Osteocyte (in vitro differentiated cells): Measurements from ENCODE around the gene LAG3. TPM values are rescaled to one million over a fixed set of nuclear protein-coding genes. Genes with fewer than 3 reads are reported as not detected.
A peak's percentile ranks its signal among the peaks of the same experiment; 100 is the strongest.
"Not testable (repeated sequence)": the region's sequence is repeated elsewhere in the genome, so short reads cannot be mapped to it uniquely, and the experiment has no call there.

Experiments used
- DNase-seq: peaks from one replicate; pipeline ENCODE4 v3.0.0; 2021; ENCODE audit warnings: mixed read lengths; ENCODE audit not compliant: unreplicated experiment; ENCODE audit errors: extremely low spot score
- H3K27ac Mint-ChIP-seq: one replicate; pipeline ENCODE4 v1.8.0; 2021; ENCODE audit warnings: mild to moderate bottlenecking, mixed read lengths; ENCODE audit not compliant: unreplicated experiment
- H3K27me3 Mint-ChIP-seq: one replicate; pipeline ENCODE4 v1.8.0; 2021; ENCODE audit warnings: mixed read lengths; ENCODE audit not compliant: unreplicated experiment
- H3K36me3 Mint-ChIP-seq: one replicate; pipeline ENCODE4 v1.8.0; 2021; ENCODE audit warnings: mixed read lengths; ENCODE audit not compliant: unreplicated experiment
- H3K4me1 Mint-ChIP-seq: one replicate; pipeline ENCODE4 v1.8.0; 2021; ENCODE audit warnings: mixed read lengths; ENCODE audit not compliant: unreplicated experiment
- H3K4me3 Mint-ChIP-seq: one replicate; pipeline ENCODE4 v1.8.0; 2021; ENCODE audit warnings: mild to moderate bottlenecking, moderate library complexity, mixed read lengths; ENCODE audit not compliant: unreplicated experiment
- H3K9me3 Mint-ChIP-seq: one replicate; pipeline ENCODE4 v1.8.0; 2021; ENCODE audit warnings: mixed read lengths; ENCODE audit not compliant: unreplicated experiment
- total RNA-seq: library from RNA; stranded (reverse); gene quantifications from 2 replicates; pipeline ENCODE4 v1.2.1, GENCODE V29; 2021
- TF ChIP-seq, protein P1 (sequence below): fragments of 200-600 bp; sonication (generic); IDR thresholded peaks from 2 replicates; pipeline ENCODE4 v1.5.0; 2021; ENCODE audit warnings: antibody characterized with exemption, mild to moderate bottlenecking, moderate library complexity

LAG3 gene
- total RNA-seq, 1 donor from 2014 or later, result 2.5 TPM

DNA sequence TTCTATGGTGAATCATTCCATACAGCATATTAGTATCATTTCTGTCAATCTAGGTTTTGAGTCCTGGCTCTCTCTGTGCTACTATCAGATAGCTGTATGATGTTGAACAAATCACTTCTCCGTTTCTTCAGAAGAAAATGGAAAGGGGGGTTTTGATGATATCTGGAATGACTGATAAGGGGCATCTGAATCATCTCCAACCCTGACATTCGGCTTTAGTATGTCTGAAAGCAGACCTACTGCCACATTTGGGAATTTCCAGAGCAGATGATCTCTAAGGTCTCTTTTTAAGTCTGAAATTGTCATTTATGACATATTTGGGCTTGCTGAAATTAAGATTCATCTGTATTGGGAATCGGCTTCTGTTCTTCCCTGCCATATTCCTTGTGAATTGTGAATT lies 29.5 kb upstream of the LAG3 start:
- H3K27ac Mint-ChIP-seq, result no peak overlapping the region
- no peak overlapping the region for H3K4me3 Mint-ChIP-seq
- H3K36me3 Mint-ChIP-seq, result peaks cover 11% of the 10 kb centered on the region
- no peaks in the 10 kb centered on the region for H3K27me3 Mint-ChIP-seq
- no peaks in the 10 kb centered on the region for H3K9me3 Mint-ChIP-seq
- TF ChIP-seq, protein P1, sequence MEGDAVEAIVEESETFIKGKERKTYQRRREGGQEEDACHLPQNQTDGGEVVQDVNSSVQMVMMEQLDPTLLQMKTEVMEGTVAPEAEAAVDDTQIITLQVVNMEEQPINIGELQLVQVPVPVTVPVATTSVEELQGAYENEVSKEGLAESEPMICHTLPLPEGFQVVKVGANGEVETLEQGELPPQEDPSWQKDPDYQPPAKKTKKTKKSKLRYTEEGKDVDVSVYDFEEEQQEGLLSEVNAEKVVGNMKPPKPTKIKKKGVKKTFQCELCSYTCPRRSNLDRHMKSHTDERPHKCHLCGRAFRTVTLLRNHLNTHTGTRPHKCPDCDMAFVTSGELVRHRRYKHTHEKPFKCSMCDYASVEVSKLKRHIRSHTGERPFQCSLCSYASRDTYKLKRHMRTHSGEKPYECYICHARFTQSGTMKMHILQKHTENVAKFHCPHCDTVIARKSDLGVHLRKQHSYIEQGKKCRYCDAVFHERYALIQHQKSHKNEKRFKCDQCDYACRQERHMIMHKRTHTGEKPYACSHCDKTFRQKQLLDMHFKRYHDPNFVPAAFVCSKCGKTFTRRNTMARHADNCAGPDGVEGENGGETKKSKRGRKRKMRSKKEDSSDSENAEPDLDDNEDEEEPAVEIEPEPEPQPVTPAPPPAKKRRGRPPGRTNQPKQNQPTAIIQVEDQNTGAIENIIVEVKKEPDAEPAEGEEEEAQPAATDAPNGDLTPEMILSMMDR, result no peak
- peaks cover 5% of the 10 kb centered on the region for H3K4me1 Mint-ChIP-seq
- no peak for DNase-seq

DNA sequence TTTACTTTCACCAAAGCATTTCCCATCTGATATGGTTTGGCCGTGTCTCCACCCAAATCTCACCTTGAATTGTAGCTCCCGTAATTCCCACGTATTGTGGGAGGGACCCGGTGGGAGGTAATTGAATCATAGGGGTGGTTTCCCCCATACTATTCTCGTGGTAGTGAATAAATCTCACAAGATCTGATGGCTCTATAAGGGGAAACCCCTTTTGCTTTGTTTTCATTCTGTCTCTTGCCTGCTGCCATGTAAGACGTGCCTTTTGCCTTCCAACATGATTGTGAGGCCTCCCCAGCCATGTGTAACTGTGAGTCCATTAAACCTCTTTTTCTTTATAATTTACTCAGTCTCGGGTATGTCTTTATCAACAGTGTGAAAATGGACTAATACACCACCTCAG lies 29.0 kb upstream of the LAG3 start:
- not testable (repeated sequence) for H3K4me1 Mint-ChIP-seq, DNase-seq, H3K9me3 Mint-ChIP-seq, H3K27me3 Mint-ChIP-seq, H3K4me3 Mint-ChIP-seq, H3K27ac Mint-ChIP-seq
- H3K36me3 Mint-ChIP-seq, result peaks cover 15% of the 10 kb centered on the region

DNA sequence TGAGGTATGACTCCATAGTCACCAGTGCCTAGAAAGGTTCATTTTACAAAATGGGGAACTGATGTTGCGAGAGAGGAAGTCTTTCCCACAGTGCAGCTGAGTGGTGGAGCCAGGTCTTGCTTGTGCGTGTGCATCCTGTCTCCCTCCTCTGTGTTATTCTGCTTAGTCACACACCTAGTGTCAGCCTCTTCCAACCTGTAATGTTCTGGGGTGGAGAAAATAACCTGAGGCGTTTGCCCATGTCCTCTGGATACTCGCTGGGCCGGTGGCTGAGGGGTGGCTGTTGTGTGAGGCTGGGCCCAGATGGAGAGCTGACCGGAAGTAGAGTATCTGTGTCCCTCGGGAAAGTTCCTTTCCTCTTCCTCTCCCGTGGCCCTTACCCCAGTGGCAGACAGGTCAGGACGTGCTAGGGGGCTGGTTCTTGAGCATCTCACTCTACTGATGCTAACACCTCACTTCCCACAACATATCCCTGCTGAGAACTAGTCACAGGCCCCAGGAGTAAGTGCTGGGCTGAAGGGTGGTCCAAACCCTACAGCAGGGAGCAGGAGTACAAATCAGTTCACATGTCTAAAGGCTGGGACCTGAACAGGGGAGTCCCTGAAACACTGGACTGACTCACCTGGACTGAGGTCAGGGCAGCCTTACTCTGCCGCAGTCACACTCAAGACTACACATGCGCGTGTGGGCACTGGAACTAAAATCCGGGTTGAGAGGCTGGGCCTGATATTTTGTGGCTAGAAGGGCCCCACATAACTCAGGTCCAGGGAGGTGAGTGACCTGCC lies 26.4 kb upstream of the LAG3 start:
- no peak overlapping the region for H3K27ac Mint-ChIP-seq
- H3K4me1 Mint-ChIP-seq, result peaks cover 5% of the 10 kb centered on the region
- no peak for DNase-seq
- no peaks in the 10 kb centered on the region for H3K9me3 Mint-ChIP-seq
- no peaks in the 10 kb centered on the region for H3K27me3 Mint-ChIP-seq
- TF ChIP-seq, protein P1, result no peak
- no peak overlapping the region for H3K4me3 Mint-ChIP-seq
- H3K36me3 Mint-ChIP-seq, result peaks cover 32% of the 10 kb centered on the region

- Mint-ChIP-seq H3K4me1 (peaks cover 10% of the 10 kb centered on the region), H3K9me3 (no peaks in the 10 kb centered on the region), H3K4me3 (no peak overlapping the region), H3K27ac (peak overlapping the region; percentile 19), H3K27me3 (no peaks in the 10 kb centered on the region), H3K36me3 (peaks cover 32% of the 10 kb centered on the region)
- TF ChIP-seq, protein P1, result no peak
- no peak for DNase-seq
Observed at GRCh38 chr12:6747216-6747615, 25.1 kb upstream of the LAG3 start.

DNA sequence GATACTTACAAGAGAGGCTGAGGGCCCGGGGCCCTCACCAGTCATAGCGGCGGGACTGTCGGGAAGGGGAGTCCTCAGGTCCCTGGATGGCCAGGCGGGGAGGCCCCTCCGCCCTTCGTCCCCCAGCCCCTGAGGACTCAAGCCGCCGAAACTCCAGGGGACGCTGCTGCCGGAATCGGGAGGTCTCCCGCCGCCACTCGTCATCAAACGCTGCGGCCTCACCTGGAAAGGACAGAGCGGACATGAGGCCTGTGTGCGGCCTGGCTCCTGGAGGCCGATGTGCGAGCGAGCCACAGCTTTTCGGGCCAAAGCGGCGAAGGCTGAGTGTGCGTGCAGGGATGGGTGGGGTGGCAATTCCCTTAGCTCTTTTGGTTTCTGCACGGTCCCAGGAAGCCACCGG lies 23.6 kb upstream of the LAG3 start:
- Mint-ChIP-seq H3K9me3 (no peaks in the 10 kb centered on the region), H3K36me3 (peaks cover 32% of the 10 kb centered on the region), H3K27ac (no peak overlapping the region), H3K27me3 (no peaks in the 10 kb centered on the region), H3K4me1 (peaks cover 14% of the 10 kb centered on the region), H3K4me3 (no peak overlapping the region)
- TF ChIP-seq, protein P1, result no peak
- no peak for DNase-seq
